GM12878 (cell line): ENCODE measurements around the gene PPP2R5B. TPM values are rescaled to one million over a fixed set of nuclear protein-coding genes. Genes with fewer than 3 reads are reported as not detected.

ENCODE experiments used
- ATF3 ChIP-seq: IDR thresholded peaks from 2 replicates; pipeline ENCODE4 v1.6.1; 2011; ENCODE audit warnings: low read depth, mild to moderate bottlenecking, low read length, moderate library complexity, borderline replicate concordance; ENCODE audit errors: extremely low read depth
- ESRRA ChIP-seq: IDR thresholded peaks from 2 replicates; pipeline ENCODE4 v1.6.1; 2012; ENCODE audit warnings: mild to moderate bottlenecking, low read length, improper control_type of control experiment
- IKZF1 ChIP-seq: fragments of 450-650 bp; conservative IDR thresholded peaks from 2 replicates; pipeline ENCODE4 v1.6.1; 2017; ENCODE audit warnings: antibody characterized with exemption, mild to moderate bottlenecking
- NR2C1 ChIP-seq: fragments of 450-650 bp; IDR thresholded peaks from 2 replicates; pipeline ENCODE4 v1.6.1; 2017; ENCODE audit warnings: antibody characterized with exemption, mild to moderate bottlenecking, moderate library complexity
- PAX8 ChIP-seq: fragments of 450-650 bp; IDR thresholded peaks from 2 replicates; pipeline ENCODE4 v1.6.1; 2017; ENCODE audit warnings: mild to moderate bottlenecking, moderate library complexity
- RB1 ChIP-seq: fragments of 450-650 bp; formaldehyde crosslinking; IDR thresholded peaks from 2 replicates; pipeline ENCODE4 v1.6.1; 2017; ENCODE audit warnings: mild to moderate bottlenecking, borderline replicate concordance
- SUPT20H ChIP-seq: IDR thresholded peaks from 2 replicates; pipeline ENCODE4 v1.6.1; 2011; ENCODE audit warnings: low read depth, mild to moderate bottlenecking, low read length, moderate library complexity, borderline replicate concordance; ENCODE audit not compliant: control insufficient read depth
- YBX1 ChIP-seq: fragments of 450-650 bp; IDR thresholded peaks from 2 replicates; pipeline ENCODE4 v1.6.1; 2016; ENCODE audit warnings: antibody characterized with exemption
- polyA plus RNA-seq, 11 experiments: library from polyadenylated mRNA; depleted of rRNA in 4 of 11; unstranded in 6 of 11; stranded (reverse) in 5 of 11; fragments of >200 nt; fragmentation: Nextera tagmentation in 4 of 11; fragmentation: Illumina TruSeq in 1 of 11; extraction: Ambion mirVana in 4 of 11; extraction: Trizol in 1 of 11; gene quantifications; 1 replicate in 1 of 11; 2 replicates in 10 of 11; pipeline versions ENCODE4 v1.2.1 to v1.2.3, GENCODE V29; 2011 to 2016; ENCODE audit warnings: inconsistent platforms in 2 of 11, missing spikeins in 2 of 11, low read depth in 1 of 11
- total RNA-seq, 4 experiments: library from RNA; depleted of rRNA in 3 of 4; stranded (reverse); fragments of >200 nt in 3 of 4; fragmentation: Illumina TruSeq in 1 of 4; extraction: Trizol in 1 of 4; gene quantifications; 2 replicates each; pipeline versions ENCODE4 v1.2.1 to v1.2.3, GENCODE V29; 2013 to 2021
- TF ChIP-seq, protein P1 (sequence below): fragments of 450-650 bp; IDR thresholded peaks from 2 replicates; pipeline ENCODE4 v1.6.1; 2017; ENCODE audit warnings: mild to moderate bottlenecking, low read depth, inconsistent platforms; ENCODE audit not compliant: poor library complexity, severe bottlenecking
- TF ChIP-seq, protein P2 (sequence below): fragments of 150-350 bp; IDR thresholded peaks from 2 replicates; pipeline ENCODE4 v1.6.1; 2016; ENCODE audit warnings: low read depth, low read length
- TF ChIP-seq, protein P3 (sequence below): fragments of 150-350 bp; IDR thresholded peaks from 2 replicates; pipeline ENCODE4 v1.6.1; 2014; ENCODE audit warnings: mild to moderate bottlenecking, low read depth, low read length

The PPP2R5B gene
- total and polyA plus RNA-seq, 10 of the 15 experiments (the other 5 are each of a cell fraction or from before 2014, with no cell fraction given), result 0.08 to 6.7 (median 2.0) TPM

DNA sequence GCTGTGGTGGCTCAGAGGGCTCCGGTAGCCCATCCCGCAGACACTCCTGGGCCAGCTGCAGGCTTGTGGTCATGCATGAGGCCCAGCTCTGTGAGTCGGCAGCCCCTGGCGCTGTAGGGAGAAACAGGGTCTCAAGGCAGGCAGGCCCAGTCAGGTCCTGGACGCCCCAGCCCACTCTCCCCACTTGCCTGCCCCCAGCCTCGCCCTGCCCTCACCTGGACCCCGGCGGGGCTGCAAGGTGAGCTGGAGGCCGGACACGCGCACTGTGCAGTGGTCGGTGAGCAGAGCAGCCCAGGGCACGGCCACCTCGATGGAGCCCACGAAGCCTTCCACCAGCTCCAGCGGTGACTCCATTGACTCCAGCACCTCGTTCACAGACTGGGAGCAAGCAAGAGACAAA lies 10.4 kb upstream of the PPP2R5B start (continued):
- TF ChIP-seq, protein P1, sequence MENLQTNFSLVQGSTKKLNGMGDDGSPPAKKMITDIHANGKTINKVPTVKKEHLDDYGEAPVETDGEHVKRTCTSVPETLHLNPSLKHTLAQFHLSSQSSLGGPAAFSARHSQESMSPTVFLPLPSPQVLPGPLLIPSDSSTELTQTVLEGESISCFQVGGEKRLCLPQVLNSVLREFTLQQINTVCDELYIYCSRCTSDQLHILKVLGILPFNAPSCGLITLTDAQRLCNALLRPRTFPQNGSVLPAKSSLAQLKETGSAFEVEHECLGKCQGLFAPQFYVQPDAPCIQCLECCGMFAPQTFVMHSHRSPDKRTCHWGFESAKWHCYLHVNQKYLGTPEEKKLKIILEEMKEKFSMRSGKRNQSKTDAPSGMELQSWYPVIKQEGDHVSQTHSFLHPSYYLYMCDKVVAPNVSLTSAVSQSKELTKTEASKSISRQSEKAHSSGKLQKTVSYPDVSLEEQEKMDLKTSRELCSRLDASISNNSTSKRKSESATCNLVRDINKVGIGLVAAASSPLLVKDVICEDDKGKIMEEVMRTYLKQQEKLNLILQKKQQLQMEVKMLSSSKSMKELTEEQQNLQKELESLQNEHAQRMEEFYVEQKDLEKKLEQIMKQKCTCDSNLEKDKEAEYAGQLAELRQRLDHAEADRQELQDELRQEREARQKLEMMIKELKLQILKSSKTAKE, result no peak
- no peak for TF ChIP-seq ATF3
- no peak for TF ChIP-seq NR2C1
- TF ChIP-seq, protein P2, sequence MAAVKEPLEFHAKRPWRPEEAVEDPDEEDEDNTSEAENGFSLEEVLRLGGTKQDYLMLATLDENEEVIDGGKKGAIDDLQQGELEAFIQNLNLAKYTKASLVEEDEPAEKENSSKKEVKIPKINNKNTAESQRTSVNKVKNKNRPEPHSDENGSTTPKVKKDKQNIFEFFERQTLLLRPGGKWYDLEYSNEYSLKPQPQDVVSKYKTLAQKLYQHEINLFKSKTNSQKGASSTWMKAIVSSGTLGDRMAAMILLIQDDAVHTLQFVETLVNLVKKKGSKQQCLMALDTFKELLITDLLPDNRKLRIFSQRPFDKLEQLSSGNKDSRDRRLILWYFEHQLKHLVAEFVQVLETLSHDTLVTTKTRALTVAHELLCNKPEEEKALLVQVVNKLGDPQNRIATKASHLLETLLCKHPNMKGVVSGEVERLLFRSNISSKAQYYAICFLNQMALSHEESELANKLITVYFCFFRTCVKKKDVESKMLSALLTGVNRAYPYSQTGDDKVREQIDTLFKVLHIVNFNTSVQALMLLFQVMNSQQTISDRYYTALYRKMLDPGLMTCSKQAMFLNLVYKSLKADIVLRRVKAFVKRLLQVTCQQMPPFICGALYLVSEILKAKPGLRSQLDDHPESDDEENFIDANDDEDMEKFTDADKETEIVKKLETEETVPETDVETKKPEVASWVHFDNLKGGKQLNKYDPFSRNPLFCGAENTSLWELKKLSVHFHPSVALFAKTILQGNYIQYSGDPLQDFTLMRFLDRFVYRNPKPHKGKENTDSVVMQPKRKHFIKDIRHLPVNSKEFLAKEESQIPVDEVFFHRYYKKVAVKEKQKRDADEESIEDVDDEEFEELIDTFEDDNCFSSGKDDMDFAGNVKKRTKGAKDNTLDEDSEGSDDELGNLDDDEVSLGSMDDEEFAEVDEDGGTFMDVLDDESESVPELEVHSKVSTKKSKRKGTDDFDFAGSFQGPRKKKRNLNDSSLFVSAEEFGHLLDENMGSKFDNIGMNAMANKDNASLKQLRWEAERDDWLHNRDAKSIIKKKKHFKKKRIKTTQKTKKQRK, result no peak
- TF ChIP-seq YBX1, result no peak
- no peak for TF ChIP-seq ESRRA
- TF ChIP-seq, protein P3, sequence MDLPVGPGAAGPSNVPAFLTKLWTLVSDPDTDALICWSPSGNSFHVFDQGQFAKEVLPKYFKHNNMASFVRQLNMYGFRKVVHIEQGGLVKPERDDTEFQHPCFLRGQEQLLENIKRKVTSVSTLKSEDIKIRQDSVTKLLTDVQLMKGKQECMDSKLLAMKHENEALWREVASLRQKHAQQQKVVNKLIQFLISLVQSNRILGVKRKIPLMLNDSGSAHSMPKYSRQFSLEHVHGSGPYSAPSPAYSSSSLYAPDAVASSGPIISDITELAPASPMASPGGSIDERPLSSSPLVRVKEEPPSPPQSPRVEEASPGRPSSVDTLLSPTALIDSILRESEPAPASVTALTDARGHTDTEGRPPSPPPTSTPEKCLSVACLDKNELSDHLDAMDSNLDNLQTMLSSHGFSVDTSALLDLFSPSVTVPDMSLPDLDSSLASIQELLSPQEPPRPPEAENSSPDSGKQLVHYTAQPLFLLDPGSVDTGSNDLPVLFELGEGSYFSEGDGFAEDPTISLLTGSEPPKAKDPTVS, result no peak
- TF ChIP-seq IKZF1, result no peak
- TF ChIP-seq SUPT20H, result no peak
- no peak for TF ChIP-seq RB1
- no peak for TF ChIP-seq PAX8
